ENCODE results near the gene C1GALT1.
"Not testable (repeated sequence)": the region's sequence is repeated elsewhere in the genome, so short reads cannot be mapped to it uniquely, and the experiment has no call there.

Gene C1GALT1

DNA sequence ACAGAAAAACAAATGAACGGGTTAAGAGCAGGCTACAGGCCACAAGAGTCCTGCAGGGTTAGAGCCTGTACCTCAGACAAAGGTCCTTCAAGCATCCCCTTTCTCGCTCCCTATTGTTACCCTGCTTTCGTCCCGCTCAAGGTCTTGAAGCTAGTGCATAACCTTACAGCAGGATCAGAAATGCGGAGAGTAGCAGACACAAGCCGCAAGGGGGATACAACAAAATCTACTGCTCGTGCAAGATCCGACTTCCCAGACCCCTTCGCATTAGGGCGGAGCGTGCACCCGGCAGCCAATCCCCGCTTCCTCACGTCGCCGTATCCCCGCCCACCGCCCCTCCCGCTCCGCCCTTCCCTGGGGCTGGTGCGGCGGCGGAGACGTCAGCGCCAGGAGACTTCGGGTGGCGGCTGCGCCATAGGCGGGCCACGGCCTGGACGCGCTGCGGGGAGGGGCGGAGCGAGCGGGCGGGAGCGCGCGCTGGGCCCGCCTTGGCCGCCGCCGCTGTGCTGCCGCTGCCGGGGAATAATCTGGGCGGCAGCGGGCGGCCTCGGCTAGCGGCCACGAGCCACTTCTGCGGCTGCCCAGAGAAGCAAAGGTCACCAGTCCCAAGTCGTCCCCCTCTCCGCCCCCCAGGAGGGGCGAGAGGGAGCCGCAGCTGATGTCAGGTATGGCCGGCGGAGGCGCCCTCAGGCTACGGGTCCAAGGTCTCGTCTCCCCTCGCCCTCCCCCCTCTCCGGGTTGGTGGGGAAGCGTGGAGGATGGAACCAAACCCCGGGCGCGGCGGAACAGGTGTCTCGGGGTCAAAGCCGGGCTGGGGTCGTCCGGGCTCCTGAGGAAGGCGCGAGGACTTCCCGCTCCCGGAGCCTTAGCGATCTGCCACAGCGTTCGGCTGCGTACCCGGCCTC, at the start of gene C1GALT1:
TSS of gene C1GALT1 (plus strand) at position 389 of the 905 bp plus-strand sequence. CDS start 51,776 bp downstream, outside the sequence.
- peak; percentile 97 for DNase-seq

- no peak for DNase-seq
These were observed 48.3 kb upstream of the C1GALT1 start for GRCh38 chr7:7134046-7134445.

GRCh38 chr7:7135074-7135473, 47.3 kb upstream of the C1GALT1 start:
- DNase-seq: no peak

DNA sequence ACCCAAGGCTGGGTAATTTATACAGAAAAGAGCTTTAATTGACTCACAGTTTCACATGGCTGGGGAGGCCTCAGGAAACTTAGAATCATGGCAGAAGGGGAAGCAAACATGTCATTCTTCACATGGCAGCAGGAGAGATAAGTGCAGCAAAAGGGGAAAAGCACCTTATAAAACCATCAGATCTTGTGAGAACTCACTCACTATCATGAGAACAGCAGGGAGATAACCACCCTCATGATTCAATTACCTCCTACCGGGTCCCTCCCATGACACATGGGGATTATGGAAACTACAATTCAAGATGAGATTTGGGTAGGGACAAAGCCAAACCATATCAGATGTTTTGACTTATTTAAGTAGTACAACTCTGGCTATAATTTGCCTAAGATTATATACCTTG, 46.4 kb upstream of the C1GALT1 start:
- DNase-seq: not testable (repeated sequence)

- no peak for DNase-seq
These were observed 45.6 kb upstream of the C1GALT1 start for GRCh38 chr7:7136466-7137381.

DNA sequence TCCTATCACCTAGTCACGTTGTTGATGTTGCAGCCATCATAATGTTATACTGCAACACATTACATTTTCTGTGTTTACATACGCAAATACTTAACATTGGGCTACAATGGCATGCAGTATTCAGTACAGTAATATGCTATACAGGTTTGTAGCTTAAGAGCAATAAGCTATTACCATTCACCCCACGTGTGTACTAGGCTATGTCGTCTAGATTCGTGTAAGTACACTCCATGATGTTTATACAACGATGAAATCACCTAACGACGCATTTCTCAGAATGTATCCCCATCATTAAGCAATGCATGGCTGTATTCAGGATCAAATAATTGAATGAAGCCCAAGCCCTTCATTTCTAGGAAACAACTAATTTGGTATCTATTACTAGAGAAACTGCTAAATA, 43.4 kb upstream of the C1GALT1 start:
- DNase-seq: no peak

- DNase-seq: not testable (repeated sequence)
These were observed 38.9 kb upstream of the C1GALT1 start for GRCh38 chr7:7143404-7143803.

DNA sequence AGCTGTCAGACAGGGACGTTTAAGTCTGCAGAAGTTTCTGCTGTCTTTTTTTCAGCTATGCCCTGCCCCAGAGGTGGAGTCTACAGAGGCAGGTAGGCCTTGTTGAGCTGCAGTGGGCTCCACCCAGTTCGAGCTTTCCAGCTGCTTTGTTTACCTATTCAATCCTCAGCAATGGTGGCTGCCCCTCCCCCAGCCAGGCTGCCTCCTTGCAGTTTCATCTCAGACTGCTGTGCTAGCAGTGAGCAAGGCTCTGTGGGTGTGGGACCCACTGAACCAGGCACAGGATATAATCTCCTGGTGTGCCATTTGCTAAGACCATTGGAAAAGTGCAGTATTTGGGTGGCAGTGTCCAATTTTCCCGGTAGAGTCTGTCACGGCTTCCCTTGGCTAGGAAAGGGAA, 37.2 kb upstream of the C1GALT1 start:
- DNase-seq: not testable (repeated sequence)

GRCh38 chr7:7146837-7147236, 35.5 kb upstream of the C1GALT1 start:
- no peak for DNase-seq

DNA sequence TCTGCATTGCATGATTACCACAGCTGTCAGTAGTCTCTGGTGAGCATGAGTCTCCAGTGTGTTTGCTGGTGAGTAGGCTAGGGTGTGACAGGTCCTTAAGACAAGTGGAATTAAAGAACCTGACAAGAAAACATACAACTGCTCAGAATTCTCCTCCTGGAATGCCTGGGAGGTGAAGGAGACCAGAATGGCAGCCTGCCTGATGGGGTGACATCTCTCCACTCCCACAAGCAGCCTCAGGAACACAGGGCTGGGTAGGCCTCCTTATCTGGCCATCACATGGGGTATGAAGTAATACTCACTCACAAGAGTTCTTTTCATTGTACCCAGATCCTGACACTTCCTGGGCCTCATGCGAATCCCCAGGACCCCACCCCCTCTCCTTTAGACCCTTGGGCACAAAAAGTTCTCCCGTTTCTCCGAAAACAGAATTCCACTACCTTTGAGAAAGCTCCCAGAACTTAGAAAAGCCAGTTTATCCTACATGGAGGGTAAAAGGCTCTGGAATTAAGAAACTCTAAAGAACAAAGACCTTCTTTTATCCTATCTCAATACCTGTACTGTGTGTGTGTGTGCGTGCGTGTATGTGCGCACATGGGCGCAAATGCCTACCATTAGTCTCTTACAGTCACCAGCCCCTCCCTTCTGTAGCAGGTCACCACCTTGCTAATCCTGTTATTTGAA, 33.4 kb upstream of the C1GALT1 start:
- DNase-seq: no peak

GRCh38 chr7:7151285-7151684, 31.1 kb upstream of the C1GALT1 start:
- DNase-seq: no peak

GRCh38 chr7:7151865-7152264, 30.5 kb upstream of the C1GALT1 start:
- no peak for DNase-seq

DNA sequence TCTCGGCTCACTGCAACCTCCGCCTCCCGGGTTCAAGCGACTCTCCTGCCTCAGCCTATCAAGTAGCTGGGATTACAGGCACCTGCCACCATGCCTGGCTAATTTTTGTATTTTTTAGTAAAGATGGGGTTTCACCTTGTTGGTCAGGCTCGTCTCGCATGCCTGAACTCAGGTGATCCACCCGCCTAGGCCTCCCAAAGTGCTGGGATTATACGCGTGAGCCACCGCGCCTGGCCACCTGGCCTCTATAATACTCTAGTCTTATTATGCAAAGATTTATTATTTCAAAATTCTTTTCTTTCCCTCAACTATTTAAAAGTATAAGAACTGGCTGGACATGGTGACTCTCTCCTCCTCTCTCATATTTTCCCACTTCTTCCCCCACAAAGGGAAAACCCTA, 30.0 kb upstream of the C1GALT1 start:
- DNase-seq: no peak

DNA sequence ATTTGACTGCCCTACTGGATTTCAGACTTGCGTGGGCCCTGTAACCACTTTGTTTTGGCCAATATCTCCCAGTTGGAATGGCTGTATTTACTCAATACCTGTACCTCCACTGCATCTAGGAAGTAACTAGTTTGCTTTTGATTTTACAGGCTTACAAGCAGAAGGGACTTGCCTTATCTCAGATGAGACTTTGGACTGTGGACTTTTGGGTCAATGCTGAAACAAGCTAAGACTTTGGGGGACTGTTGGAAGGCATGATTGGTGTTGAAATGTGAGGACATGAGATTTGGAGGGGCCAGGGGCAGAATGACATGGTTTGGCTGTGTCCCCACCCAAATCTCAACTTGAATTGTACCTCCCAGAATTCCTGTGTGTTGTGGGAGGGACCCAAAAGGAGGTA, 28.0 kb upstream of the C1GALT1 start:
- DNase-seq: not testable (repeated sequence)

DNA sequence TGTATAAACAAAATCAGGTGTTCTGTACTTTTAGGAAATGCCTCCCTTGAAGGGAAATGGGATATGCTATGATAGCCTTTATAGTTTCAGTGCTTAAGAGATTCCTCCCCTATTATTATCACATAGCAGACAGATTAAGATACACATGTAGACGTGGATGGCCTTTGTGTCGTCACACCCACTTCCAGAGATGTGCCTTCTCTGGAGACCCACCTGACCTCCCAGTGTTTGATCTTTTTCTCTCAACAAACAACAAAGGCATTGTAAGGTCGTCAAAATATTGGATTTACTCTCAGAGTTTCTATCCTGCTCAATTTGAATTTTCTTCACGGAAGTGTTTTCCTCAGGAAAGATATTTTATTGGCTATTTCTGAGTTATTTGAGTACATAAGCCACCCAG, 25.7 kb upstream of the C1GALT1 start:
- DNase-seq: no peak

DNA sequence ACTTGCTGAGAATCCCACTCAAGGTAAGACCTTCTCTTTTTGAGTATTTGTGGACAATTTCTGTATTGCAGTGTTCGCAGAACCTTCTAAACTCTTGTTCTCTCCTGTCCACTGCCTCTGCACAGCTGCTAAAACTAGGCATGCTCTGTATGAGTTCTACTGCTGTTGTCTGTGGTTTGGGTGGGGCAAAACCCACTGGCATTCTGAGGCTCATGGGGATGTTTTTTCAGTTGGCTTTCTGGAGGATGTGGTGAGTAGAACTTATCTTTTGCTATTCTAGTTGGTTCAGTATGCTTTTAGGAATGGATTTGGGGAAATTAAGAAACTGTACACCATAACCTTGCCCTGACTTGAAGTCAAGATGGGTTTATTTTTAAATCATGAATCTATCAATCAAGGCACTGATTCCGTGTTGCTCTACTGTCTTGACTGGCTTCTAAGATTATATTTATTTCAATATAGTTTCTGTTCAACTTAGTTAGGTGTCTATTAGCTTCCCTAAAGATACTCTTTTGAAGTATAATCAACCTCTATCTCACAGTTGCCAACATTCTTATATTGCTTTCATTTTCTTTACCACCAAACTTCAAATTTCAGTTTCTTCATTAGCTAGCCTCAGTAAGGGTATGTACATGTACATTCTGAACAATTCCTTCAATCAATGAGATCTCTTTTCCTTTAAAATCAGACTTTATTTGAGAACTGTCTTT, 25.0 kb upstream of the C1GALT1 start:
- DNase-seq: peak; percentile 28 to 40

GRCh38 chr7:7157887-7158271, 24.5 kb upstream of the C1GALT1 start:
- no peak for DNase-seq

- DNase-seq: no peak
These were observed 23.2 kb upstream of the C1GALT1 start for GRCh38 chr7:7159063-7159658.

DNA sequence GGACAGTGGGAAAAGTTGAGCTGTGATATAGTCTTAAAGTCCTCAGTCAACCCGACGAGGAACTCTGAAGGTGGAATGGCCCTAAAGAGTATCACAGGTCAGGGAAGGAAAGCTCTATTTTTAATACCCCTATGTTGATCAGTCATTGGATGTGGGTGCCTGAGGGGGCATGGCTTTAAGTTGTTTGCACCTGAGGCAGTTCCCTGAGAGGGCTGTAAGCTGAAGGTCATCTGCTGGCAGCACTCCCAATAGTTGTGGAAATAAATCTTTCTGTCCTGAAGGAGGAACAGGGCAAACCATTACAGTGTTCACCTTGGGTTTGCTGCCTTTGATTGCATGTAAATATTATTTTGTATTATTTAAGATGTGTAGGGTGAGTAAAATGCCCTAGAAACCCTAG, 17.8 kb upstream of the C1GALT1 start:
- DNase-seq: no peak

GRCh38 chr7:7165372-7165771, 17.0 kb upstream of the C1GALT1 start:
- no peak for DNase-seq

DNA sequence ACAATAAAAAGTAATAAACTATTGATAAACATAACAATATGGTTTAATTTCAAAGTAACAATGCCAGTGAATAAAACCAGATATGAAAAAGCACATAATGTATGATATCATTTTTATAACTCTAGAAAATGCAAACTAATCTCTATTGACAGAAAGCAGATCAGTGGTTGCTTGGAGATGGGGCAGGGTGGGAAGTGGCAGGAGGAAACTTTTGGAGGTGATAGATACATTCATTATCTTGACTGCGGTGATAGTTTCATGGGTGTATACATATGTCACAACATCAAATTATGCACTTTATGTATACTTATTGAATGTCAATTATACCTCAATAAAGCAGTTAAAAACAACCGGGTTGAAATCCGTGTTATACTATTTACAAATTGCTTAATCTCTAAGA, 16.0 kb upstream of the C1GALT1 start:
- DNase-seq: no peak

GRCh38 chr7:7169296-7169695, 13.0 kb upstream of the C1GALT1 start:
- DNase-seq: no peak
